Right ventricle myocardium inferior (tissue), 1 donor: ENCODE data around the gene HAS3. TPM values are rescaled to one million over a fixed set of nuclear protein-coding genes. Genes with fewer than 3 reads are reported as not detected.
"Not testable (repeated sequence)": the region's sequence is repeated elsewhere in the genome, so short reads cannot be mapped to it uniquely, and the experiment has no call there.

Experiments used
- ATAC-seq: fragments of 200-7000 bp; cut with Tn5 transposase; one replicate; pipeline ENCODE4 v1.9.1; 2020; ENCODE audit warnings: mild to moderate bottlenecking, moderate library complexity
- DNase-seq: peaks from one replicate; pipeline ENCODE4 v3.0.0; 2021; ENCODE audit errors: missing footprints
- intact Hi-C: fragments of 100-400 bp; cut with DNase I; formaldehyde crosslinking; loops from one replicate; pipeline ENCODE4 v1.11.0; 2022
- total RNA-seq: library from RNA; stranded (reverse); fragmentation: NEBNext Ultra II Directional; extraction: Animal tissue kit (Norgen Biotek cat#: 25700); gene quantifications from one replicate; pipeline ENCODE4 v1.2.1, GENCODE V29; 2021
- donor health status: DM: no; HTN: yes; CAD: no; lungs with severe emphysema.

Gene HAS3
- total RNA-seq, 1 donor from 2014 or later, result 0.30 TPM

- intact Hi-C loops, result no loop called here
- DNase-seq (peak; percentile 80), ATAC-seq (peak; percentile 83)
Measured at GRCh38 chr16:69131839-69132423, 26.5 kb downstream of the HAS3 start.

GRCh38 chr16:69132424-69133252 lies 27.2 kb downstream of the HAS3 start, which contains the start of the genes CHTF8 and UTP4:
CHTF8 (minus strand) TSS chr16:69132588; CDS start chr16:69121458, 11,130 bp downstream.
UTP4 (plus strand) TSS chr16:69132649; CDS start chr16:69133460, 811 bp downstream.
- intact Hi-C loops, result no loop called here
- DNase-seq, result peak; percentile 95
- ATAC-seq, result peak; percentile 95

GRCh38 chr16:69133373-69133954 lies 28.0 kb downstream of the HAS3 start:
- no peak for ATAC-seq
- DNase-seq, result no peak
- intact Hi-C loops, result no loop called here

GRCh38 chr16:69138608-69139007 lies 33.2 kb downstream of the HAS3 start:
- ATAC-seq (no peak), DNase-seq (no peak)
- intact Hi-C loops, result no loop called here

- ATAC-seq, intact Hi-C loops: not testable (repeated sequence)
Measured at GRCh38 chr16:69139464-69139863, 34.0 kb downstream of the HAS3 start.

GRCh38 chr16:69141014-69141413 lies 35.6 kb downstream of the HAS3 start:
- intact Hi-C loops, result no loop called here
- ATAC-seq, result no peak

More at GRCh38 chr16:69139464-69139863, 34.0 kb downstream of the HAS3 start:
- DNase-seq, result not testable (repeated sequence)

GRCh38 chr16:69141936-69142335 lies 36.5 kb downstream of the HAS3 start:
- intact Hi-C loops, result no loop called here
- ATAC-seq (no peak), DNase-seq (no peak)

More at GRCh38 chr16:69141014-69141413, 35.6 kb downstream of the HAS3 start:
- no peak for DNase-seq

- intact Hi-C loops, result no loop called here
- ATAC-seq (no peak), DNase-seq (no peak)
Measured at GRCh38 chr16:69143116-69143515, 37.7 kb downstream of the HAS3 start.

- no peak for DNase-seq
- intact Hi-C loops, result no loop called here
- no peak for ATAC-seq
Measured at GRCh38 chr16:69145658-69146057, 40.2 kb downstream of the HAS3 start.

GRCh38 chr16:69149621-69150020 lies 44.2 kb downstream of the HAS3 start:
- ATAC-seq, DNase-seq: not testable (repeated sequence)
- intact Hi-C loops, result loop anchor here (1.0 kb wide), 1 partner anchor 138 kb away; no protein-coding TSS in a partner anchor

GRCh38 chr16:69150146-69150865 lies 44.9 kb downstream of the HAS3 start:
- DNase-seq, result no peak
- intact Hi-C loops, result loop anchor here (1.0 kb wide), 1 partner anchor 137 kb away; no protein-coding TSS in a partner anchor
- ATAC-seq, result peak; percentile 67

- ATAC-seq (no peak), DNase-seq (no peak)
- intact Hi-C loops, result no loop called here
Measured at GRCh38 chr16:69157196-69157595, 51.7 kb downstream of the HAS3 start.

- ATAC-seq, result no peak
- DNase-seq, result no peak
- intact Hi-C loops, result no loop called here
Measured at GRCh38 chr16:69160192-69160591, 54.7 kb downstream of the HAS3 start.

- ATAC-seq, result no peak
- DNase-seq, result no peak
- intact Hi-C loops, result no loop called here
Measured at GRCh38 chr16:69165584-69165983, 60.1 kb downstream of the HAS3 start.

- intact Hi-C loops, result no loop called here
- no peak for ATAC-seq
- DNase-seq, result no peak
Measured at GRCh38 chr16:69166221-69166833, 60.9 kb downstream of the HAS3 start.

GRCh38 chr16:69166946-69167930 lies 61.8 kb downstream of the HAS3 start:
- DNase-seq (no peak), ATAC-seq (no peak)
- intact Hi-C loops, result no loop called here
